K562 (cell line): ENCODE results near the gene ATP6V0E1. TPM values are rescaled to one million over a fixed set of nuclear protein-coding genes. Genes with fewer than 3 reads are reported as not detected.

Experiments used
- ATAC-seq: fragments of 200-7000 bp; cut with Tn5 transposase; 3 replicates; pipeline ENCODE4 v1.9.1; 2020; ENCODE audit warnings: moderate library complexity
- BruUV-seq: library from RNA; stranded (reverse); fragments of 400-500 nt; replicated peaks from 2 replicates; lab custom pipeline; 2021; lab: Mats Ljungman, UMichigan
- CTCF ChIA-PET: fragments of 300-600 bp; formaldehyde crosslinking; extraction: SDS; loops from one replicate; lab custom pipeline; 2021; ENCODE audit warnings: low intra/inter-chr PET ratio; lab: Yijun Ruan, JAX
- POLR2A ChIA-PET: fragments of 300-600, 350-650 bp; sonication (Branson Sonifier 250); formaldehyde crosslinking; extraction: SDS; loops from one replicate; lab custom pipeline; 2021; ENCODE audit warnings: antibody characterized with exemption, inconsistent platforms; lab: Yijun Ruan, JAX
- DNase-seq, 4 experiments: peaks; one replicate each; pipeline versions ENCODE4 v3.0.0 to v3.0.0-alpha.2; 2011 to 2018; ENCODE audit warnings: low spot score in 3 of 4, mixed read lengths in 3 of 4; ENCODE audit errors: extremely low read depth in 1 of 4
- FAIRE-seq: peaks from 2 replicates; lab custom pipeline; 2011; peaks lifted over from hg19 to GRCh38; lab: Jason Lieb, UNC
- H2AFZ ChIP-seq: 2 replicates; pipeline ENCODE4 v1.6.0; 2011; ENCODE audit warnings: low read depth, low read length, control low read depth, inconsistent platforms
- H3K27ac ChIP-seq: fragments of 200-600 bp; 3 replicates; pipeline ENCODE4 v1.8.0; 2011; ENCODE audit warnings: low read depth, mild to moderate bottlenecking, control low read depth, inconsistent platforms, low read length, moderate library complexity, mixed read lengths; ENCODE audit errors: extremely low read depth
- H3K27me3 ChIP-seq, 2 experiments: fragments of 300-600 bp in 1 of 2; 2 replicates in 1 of 2; 3 replicates in 1 of 2; pipeline versions ENCODE4 v1.6.0 to v1.8.0; 2011; ENCODE audit warnings: inconsistent platforms in 2 of 2, low read length in 2 of 2, mild to moderate bottlenecking in 1 of 2, mixed read lengths in 1 of 2, moderate library complexity in 1 of 2; ENCODE audit not compliant: control insufficient read depth in 2 of 2, insufficient read depth in 2 of 2
- H3K36me3 ChIP-seq: fragments of 300-600 bp; 3 replicates; pipeline ENCODE4 v1.8.0; 2011; ENCODE audit warnings: mild to moderate bottlenecking, low read length, inconsistent platforms; ENCODE audit not compliant: control insufficient read depth, insufficient read depth
- H3K4me1 ChIP-seq, 2 experiments: fragments of 200-600 bp in 1 of 2; replicated peaks in 1 of 2; 2 replicates in 1 of 2; 3 replicates in 1 of 2; pipeline versions ENCODE4 v1.5.1 to v1.8.0; 2011; ENCODE audit warnings: inconsistent platforms in 2 of 2, low read length in 2 of 2, mild to moderate bottlenecking in 1 of 2, mixed read lengths in 1 of 2, moderate library complexity in 1 of 2; ENCODE audit not compliant: control insufficient read depth in 2 of 2, insufficient read depth in 2 of 2
- H3K4me2 ChIP-seq: 2 replicates; pipeline ENCODE4 v1.6.1; 2011; ENCODE audit warnings: low read length, control low read depth, inconsistent platforms, mixed read lengths; ENCODE audit not compliant: insufficient read depth
- H3K4me3 ChIP-seq: fragments of 200-600 bp; sonication (generic), shearing (Covaris generic); 2 replicates; pipeline ENCODE4 v1.5.1; 2016; ENCODE audit warnings: control low read depth, inconsistent platforms
- H3K79me2 ChIP-seq: fragments of 200-600 bp; 3 replicates; pipeline ENCODE4 v1.8.0; 2011; ENCODE audit warnings: low read length, inconsistent platforms; ENCODE audit not compliant: control insufficient read depth, insufficient read depth
- H3K9ac ChIP-seq, 2 experiments: 2 replicates each; pipeline versions ENCODE4 v1.6.0 to v1.6.1; 2011; ENCODE audit warnings: low read depth in 2 of 2, low read length in 2 of 2, control low read depth in 1 of 2, inconsistent platforms in 1 of 2, mild to moderate bottlenecking in 1 of 2, mixed read lengths in 1 of 2; ENCODE audit not compliant: insufficient read depth in 1 of 2
- H3K9me1 ChIP-seq: one replicate; pipeline ENCODE4 v1.6.0; 2011; ENCODE audit warnings: inconsistent platforms, mild to moderate bottlenecking, low read length, moderate library complexity; ENCODE audit not compliant: control insufficient read depth, insufficient read depth
- H3K9me3 ChIP-seq: replicated peaks from 2 replicates; pipeline ENCODE4 v1.5.1; 2011; ENCODE audit warnings: low read depth, low read length, inconsistent platforms; ENCODE audit not compliant: control insufficient read depth, insufficient read depth
- H4K20me1 ChIP-seq: replicated peaks from 2 replicates; pipeline ENCODE4 v1.6.1; 2011; ENCODE audit warnings: low read length, inconsistent platforms, mixed read lengths; ENCODE audit not compliant: control insufficient read depth, insufficient read depth
- CEBPB ChIP-seq: fragments of 450-650 bp; IDR thresholded peaks from 2 replicates; pipeline ENCODE4 v1.6.1; 2016; ENCODE audit warnings: missing genetic modification characterization, missing compliant biosample characterization
- MECOM ChIP-seq: fragments of 250-450 bp; sonication (Bioruptor Pico); IDR thresholded peaks from 2 replicates; pipeline ENCODE4 v1.8.0; 2022; ENCODE audit warnings: inconsistent platforms
- TAF1 ChIP-seq: IDR thresholded peaks from 2 replicates; pipeline ENCODE4 v1.6.1; 2011; ENCODE audit warnings: mild to moderate bottlenecking, low read length, moderate library complexity; ENCODE audit not compliant: insufficient read depth, control insufficient read depth, severe bottlenecking; ENCODE audit errors: extremely low read depth
- TARDBP ChIP-seq: fragments of 450-650 bp; IDR thresholded peaks from 2 replicates; pipeline ENCODE4 v1.6.1; 2016
- WGBS: fragments of 100-300 bp; shearing (Covaris generic); methylation state at CpG from one replicate; pipeline ENCODE4 v1.1.6; 2016; ENCODE audit warnings: low coverage, mixed read lengths; ENCODE audit not compliant: insufficient coverage; ENCODE audit errors: missing lambda C conversion rate; 5-methylcytosine and 5-hydroxymethylcytosine counted together
- in situ Hi-C: fragments of 300-500 bp; cut with MboI; formaldehyde crosslinking; loops from 4 replicates; pipeline ENCODE4 v1.15.0; 2018; ENCODE audit warnings: inconsistent platforms, mixed read lengths
- intact Hi-C: fragments of 100-400 bp; cut with micrococcal nuclease; formaldehyde crosslinking; loops from 2 replicates; pipeline ENCODE4 v1.14.2; 2022
- polyA plus RNA-seq, 8 experiments: library from polyadenylated mRNA; depleted of rRNA in 4 of 8; stranded (reverse) in 5 of 8; unstranded in 3 of 8; fragments of >200 nt; fragmentation: Nextera tagmentation in 2 of 8; fragmentation: Illumina TruSeq in 1 of 8; extraction: Ambion mirVana in 2 of 8; extraction: Trizol in 1 of 8; gene quantifications; 2 replicates each; pipeline versions ENCODE4 v1.2.1 to v1.2.3, GENCODE V29; 2011 to 2014; ENCODE audit warnings: inconsistent platforms in 1 of 8, missing spikeins in 1 of 8
- total RNA-seq, 7 experiments: library from RNA; depleted of rRNA in 6 of 7; stranded (reverse); fragments of >200 nt in 6 of 7; fragmentation: Illumina TruSeq in 2 of 7; extraction: Trizol in 2 of 7; gene quantifications; 2 replicates each; pipeline versions ENCODE4 v1.2.1 to v1.2.3, GENCODE V29; 2011 to 2021; ENCODE audit warnings: low replicate concordance in 1 of 7
- TF ChIP-seq, protein P1 (sequence below), 2 experiments: fragments of 450-650 bp in 1 of 2; IDR thresholded peaks; 2 replicates each; pipeline ENCODE4 v1.6.1; 2011 to 2017; ENCODE audit warnings: low read depth in 2 of 2, antibody characterized with exemption in 1 of 2, borderline replicate concordance in 1 of 2, low read length in 1 of 2, mild to moderate bottlenecking in 1 of 2, mixed read lengths in 1 of 2; ENCODE audit not compliant: control insufficient read depth in 1 of 2
- TF ChIP-seq, protein P2 (sequence below): sonication (generic); formaldehyde crosslinking; IDR thresholded peaks from 2 replicates; pipeline ENCODE4 v1.9.0; 2022; ENCODE audit warnings: mild to moderate bottlenecking, missing genetic modification reagents
- TF ChIP-seq, protein P3 (sequence below): sonication (generic); formaldehyde crosslinking; IDR thresholded peaks from 2 replicates; pipeline ENCODE4 v1.8.0; 2022; ENCODE audit warnings: mild to moderate bottlenecking, missing genetic modification reagents
- TF ChIP-seq, protein P4 (sequence below): fragments of 450-650 bp; formaldehyde crosslinking; IDR thresholded peaks from 2 replicates; pipeline ENCODE4 v1.4.0; 2020; ENCODE audit warnings: mild to moderate bottlenecking, moderate library complexity
- TF ChIP-seq, protein P5 (sequence below): fragments of 450-650 bp; IDR thresholded peaks from 2 replicates; pipeline ENCODE4 v1.6.1; 2016

ATP6V0E1 gene
- total and polyA plus RNA-seq, 9 of the 15 experiments (the other 6 are each of a cell fraction or from before 2014, with no cell fraction given): 63.8 to 395 (median 112) TPM

DNA sequence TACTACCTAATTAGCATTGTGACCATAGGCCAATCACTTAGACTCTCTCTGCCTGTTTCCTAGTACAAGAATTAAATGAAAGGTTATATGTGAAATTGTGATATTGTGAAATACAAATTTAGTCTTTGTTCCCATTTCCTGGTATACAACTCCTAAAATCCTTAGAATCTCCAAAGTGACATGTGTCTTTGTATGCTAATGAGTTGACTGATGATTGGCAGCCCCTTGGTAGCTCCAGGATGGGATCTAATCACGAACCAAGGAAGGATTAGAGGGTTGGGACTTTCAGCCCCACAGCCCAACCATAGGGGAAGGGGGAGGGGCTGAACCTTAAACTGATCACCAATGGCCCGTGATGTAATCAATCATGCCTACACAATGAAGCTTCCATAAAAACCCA is 31.6 kb downstream of the ATP6V0E1 start:
- DNase-seq (no peak), FAIRE-seq (no peak), ATAC-seq (no peak)
- CTCF ChIA-PET: no interaction called here
- no peak overlapping the region for H2AFZ ChIP-seq
- H3K9me3 ChIP-seq: no peaks in the 10 kb centered on the region
- TF ChIP-seq CEBPB (0 out of 2 replicates have a peak, but pooled peaks have one; percentile 9), TAF1 (no peak), TARDBP (no peak), MECOM (CRISPR knock-in tag) (no peak)
- TF ChIP-seq, protein P1, sequence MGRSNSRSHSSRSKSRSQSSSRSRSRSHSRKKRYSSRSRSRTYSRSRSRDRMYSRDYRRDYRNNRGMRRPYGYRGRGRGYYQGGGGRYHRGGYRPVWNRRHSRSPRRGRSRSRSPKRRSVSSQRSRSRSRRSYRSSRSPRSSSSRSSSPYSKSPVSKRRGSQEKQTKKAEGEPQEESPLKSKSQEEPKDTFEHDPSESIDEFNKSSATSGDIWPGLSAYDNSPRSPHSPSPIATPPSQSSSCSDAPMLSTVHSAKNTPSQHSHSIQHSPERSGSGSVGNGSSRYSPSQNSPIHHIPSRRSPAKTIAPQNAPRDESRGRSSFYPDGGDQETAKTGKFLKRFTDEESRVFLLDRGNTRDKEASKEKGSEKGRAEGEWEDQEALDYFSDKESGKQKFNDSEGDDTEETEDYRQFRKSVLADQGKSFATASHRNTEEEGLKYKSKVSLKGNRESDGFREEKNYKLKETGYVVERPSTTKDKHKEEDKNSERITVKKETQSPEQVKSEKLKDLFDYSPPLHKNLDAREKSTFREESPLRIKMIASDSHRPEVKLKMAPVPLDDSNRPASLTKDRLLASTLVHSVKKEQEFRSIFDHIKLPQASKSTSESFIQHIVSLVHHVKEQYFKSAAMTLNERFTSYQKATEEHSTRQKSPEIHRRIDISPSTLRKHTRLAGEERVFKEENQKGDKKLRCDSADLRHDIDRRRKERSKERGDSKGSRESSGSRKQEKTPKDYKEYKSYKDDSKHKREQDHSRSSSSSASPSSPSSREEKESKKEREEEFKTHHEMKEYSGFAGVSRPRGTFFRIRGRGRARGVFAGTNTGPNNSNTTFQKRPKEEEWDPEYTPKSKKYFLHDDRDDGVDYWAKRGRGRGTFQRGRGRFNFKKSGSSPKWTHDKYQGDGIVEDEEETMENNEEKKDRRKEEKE (IDR thresholded peaks at IDR 0.05; ENCODE audit: borderline replicate concordance in 1 of 2, control insufficient read depth in 1 of 2, low read depth in 2 of 2, low read length in 1 of 2): no peak
- TF ChIP-seq, protein P2, sequence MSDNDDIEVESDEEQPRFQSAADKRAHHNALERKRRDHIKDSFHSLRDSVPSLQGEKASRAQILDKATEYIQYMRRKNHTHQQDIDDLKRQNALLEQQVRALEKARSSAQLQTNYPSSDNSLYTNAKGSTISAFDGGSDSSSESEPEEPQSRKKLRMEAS (CRISPR knock-in tag): no peak
- TF ChIP-seq, protein P3, sequence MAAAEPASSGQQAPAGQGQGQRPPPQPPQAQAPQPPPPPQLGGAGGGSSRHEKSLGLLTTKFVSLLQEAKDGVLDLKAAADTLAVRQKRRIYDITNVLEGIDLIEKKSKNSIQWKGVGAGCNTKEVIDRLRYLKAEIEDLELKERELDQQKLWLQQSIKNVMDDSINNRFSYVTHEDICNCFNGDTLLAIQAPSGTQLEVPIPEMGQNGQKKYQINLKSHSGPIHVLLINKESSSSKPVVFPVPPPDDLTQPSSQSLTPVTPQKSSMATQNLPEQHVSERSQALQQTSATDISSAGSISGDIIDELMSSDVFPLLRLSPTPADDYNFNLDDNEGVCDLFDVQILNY (CRISPR knock-in tag): no peak
- TF ChIP-seq, protein P4, sequence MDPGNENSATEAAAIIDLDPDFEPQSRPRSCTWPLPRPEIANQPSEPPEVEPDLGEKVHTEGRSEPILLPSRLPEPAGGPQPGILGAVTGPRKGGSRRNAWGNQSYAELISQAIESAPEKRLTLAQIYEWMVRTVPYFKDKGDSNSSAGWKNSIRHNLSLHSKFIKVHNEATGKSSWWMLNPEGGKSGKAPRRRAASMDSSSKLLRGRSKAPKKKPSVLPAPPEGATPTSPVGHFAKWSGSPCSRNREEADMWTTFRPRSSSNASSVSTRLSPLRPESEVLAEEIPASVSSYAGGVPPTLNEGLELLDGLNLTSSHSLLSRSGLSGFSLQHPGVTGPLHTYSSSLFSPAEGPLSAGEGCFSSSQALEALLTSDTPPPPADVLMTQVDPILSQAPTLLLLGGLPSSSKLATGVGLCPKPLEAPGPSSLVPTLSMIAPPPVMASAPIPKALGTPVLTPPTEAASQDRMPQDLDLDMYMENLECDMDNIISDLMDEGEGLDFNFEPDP: no peak
- TF ChIP-seq, protein P5, sequence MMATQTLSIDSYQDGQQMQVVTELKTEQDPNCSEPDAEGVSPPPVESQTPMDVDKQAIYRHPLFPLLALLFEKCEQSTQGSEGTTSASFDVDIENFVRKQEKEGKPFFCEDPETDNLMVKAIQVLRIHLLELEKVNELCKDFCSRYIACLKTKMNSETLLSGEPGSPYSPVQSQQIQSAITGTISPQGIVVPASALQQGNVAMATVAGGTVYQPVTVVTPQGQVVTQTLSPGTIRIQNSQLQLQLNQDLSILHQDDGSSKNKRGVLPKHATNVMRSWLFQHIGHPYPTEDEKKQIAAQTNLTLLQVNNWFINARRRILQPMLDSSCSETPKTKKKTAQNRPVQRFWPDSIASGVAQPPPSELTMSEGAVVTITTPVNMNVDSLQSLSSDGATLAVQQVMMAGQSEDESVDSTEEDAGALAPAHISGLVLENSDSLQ: peak; percentile 85
- WGBS: 68% methylated on average over 2 of the region's 2 CpGs
- H3K4me1 ChIP-seq: peaks cover 5 to 14% of the 10 kb centered on the region in 2 experiments; a peak in 3 of 5 replicates
- 0 out of 2 replicates have a peak, but pooled peaks cover 8% of the 10 kb centered on the region for H4K20me1 ChIP-seq
- intact Hi-C loops (no loop called here), in situ Hi-C loops (no loop called here)
- H3K9ac ChIP-seq: no peak overlapping the region
- no TSS peak for BruUV-seq
- H3K4me2 ChIP-seq: no peak overlapping the region
- H3K9me1 ChIP-seq: no peaks in the 10 kb centered on the region
- H3K79me2 ChIP-seq: peaks cover 90% of the 10 kb centered on the region
- POLR2A ChIA-PET: interaction anchor here (0.7 to 2.2 kb wide), 2 partner anchors 9 to 108 kb away, joined by 3 to 10 read pairs; no protein-coding TSS in a partner anchor
- H3K36me3 ChIP-seq: peaks cover 31% of the 10 kb centered on the region
- H3K4me3 ChIP-seq: no peak overlapping the region
- H3K27ac ChIP-seq: no peak overlapping the region
- H3K27me3 ChIP-seq: no peaks in the 10 kb centered on the region
